H1 (cell line): ENCODE results near the gene ECI1. TPM values are rescaled to one million over a fixed set of nuclear protein-coding genes. Genes with fewer than 3 reads are reported as not detected.

Experiments used
- CTCF ChIA-PET: fragments of 300-600 bp; sonication (Branson Sonifier 250); formaldehyde crosslinking; loops from one replicate; lab custom pipeline; 2021; ENCODE audit not compliant: partially characterized antibody; lab: Charles Lee
- POLR2A ChIA-PET: fragments of 300-600 bp; sonication (Branson Sonifier 250); formaldehyde crosslinking; loops from one replicate; lab custom pipeline; 2021; ENCODE audit warnings: inconsistent platforms; ENCODE audit not compliant: partially characterized antibody; lab: Charles Lee
- DNase-seq, 2 experiments: peaks; one replicate each; pipeline versions ENCODE4 v3.0.0 to v3.0.0-alpha.2; 2010 to 2022; ENCODE audit warnings: low spot score in 2 of 2, low read depth in 1 of 2, mixed read lengths in 1 of 2
- FAIRE-seq: peaks from 2 replicates; lab custom pipeline; 2011; peaks lifted over from hg19 to GRCh38; lab: Jason Lieb, UNC
- H2AFZ ChIP-seq: 2 replicates; pipeline ENCODE4 v1.8.1; 2012; ENCODE audit warnings: low read length, inconsistent platforms
- H2AK5ac ChIP-seq: 2 replicates; pipeline ENCODE4 v1.6.1; 2013; ENCODE audit warnings: low read depth, low read length
- H2BK120ac ChIP-seq: replicated peaks from 2 replicates; pipeline ENCODE3; 2013; ENCODE audit warnings: low read depth, low read length, inconsistent platforms
- H2BK12ac ChIP-seq: 2 replicates; pipeline ENCODE4 v1.6.1; 2013; ENCODE audit warnings: low read depth, low read length
- H2BK15ac ChIP-seq: 2 replicates; pipeline ENCODE4 v1.6.1; 2013; ENCODE audit warnings: low read length
- H2BK20ac ChIP-seq: 2 replicates; pipeline ENCODE4 v1.6.1; 2013; ENCODE audit warnings: low read length
- H2BK5ac ChIP-seq: 2 replicates; pipeline ENCODE4 v1.6.1; 2013; ENCODE audit warnings: low read depth, low read length
- H3K14ac ChIP-seq: 2 replicates; pipeline ENCODE4 v1.6.1; 2013; ENCODE audit warnings: inconsistent platforms; ENCODE audit not compliant: insufficient read length
- H3K18ac ChIP-seq: 2 replicates; pipeline ENCODE4 v1.6.1; 2013; ENCODE audit warnings: low read length; ENCODE audit errors: extremely low read depth
- H3K23ac ChIP-seq: 2 replicates; pipeline ENCODE4 v1.6.1; 2013; ENCODE audit warnings: inconsistent platforms; ENCODE audit not compliant: insufficient read length
- H3K23me2 ChIP-seq: 2 replicates; pipeline ENCODE4 v1.6.1; 2013; ENCODE audit warnings: low read depth, low read length
- H3K27ac ChIP-seq: 2 replicates; pipeline ENCODE4 v1.6.1; 2011; ENCODE audit warnings: low read depth, low read length, inconsistent platforms
- H3K27me3 ChIP-seq, 4 experiments: replicated peaks in 1 of 4; 1 replicate in 1 of 4; 2 replicates in 3 of 4; pipeline versions ENCODE4 v1.6.1 to v1.8.1; 2011 to 2013; ENCODE audit warnings: low read length in 3 of 4, mild to moderate bottlenecking in 3 of 4, inconsistent platforms in 2 of 4, mixed read lengths in 2 of 4, moderate library complexity in 1 of 4; ENCODE audit not compliant: control insufficient read depth in 3 of 4, insufficient read depth in 3 of 4; ENCODE audit errors: extremely low read depth in 1 of 4
- H3K36me3 ChIP-seq, 4 experiments: 2 replicates each; pipeline versions ENCODE4 v1.6.1 to v1.8.1; 2011 to 2013; ENCODE audit warnings: mild to moderate bottlenecking in 4 of 4, low read length in 3 of 4, moderate library complexity in 2 of 4, control low read depth in 1 of 4, inconsistent platforms in 1 of 4; ENCODE audit not compliant: insufficient read depth in 4 of 4, control insufficient read depth in 2 of 4
- H3K4ac ChIP-seq: replicated peaks from 2 replicates; pipeline ENCODE3; 2013; ENCODE audit warnings: low read length, low read depth, mixed read lengths, inconsistent platforms; ENCODE audit not compliant: insufficient read length
- H3K4me1 ChIP-seq, 4 experiments: replicated peaks in 1 of 4; 1 replicate in 1 of 4; 2 replicates in 3 of 4; pipeline versions ENCODE4 v1.6.1 to v1.8.1; 2011 to 2013; ENCODE audit warnings: low read length in 3 of 4, inconsistent platforms in 2 of 4, mixed read lengths in 1 of 4; ENCODE audit not compliant: insufficient read depth in 4 of 4, control insufficient read depth in 3 of 4
- H3K4me2 ChIP-seq, 2 experiments: 2 replicates each; pipeline versions ENCODE4 v1.6.1 to v1.8.1; 2011 to 2013; ENCODE audit warnings: low read depth in 2 of 2, low read length in 2 of 2, control low read depth in 1 of 2, inconsistent platforms in 1 of 2, mild to moderate bottlenecking in 1 of 2; ENCODE audit not compliant: insufficient read depth in 1 of 2
- H3K4me3 ChIP-seq, 4 experiments: fragments of 200-600, 300-600 bp in 1 of 4; sonication (generic), shearing (Covaris generic), sonication (Bioruptor Twin) in 1 of 4; 2 replicates each; pipeline versions ENCODE4 v1.5.1 to v1.8.1; 2011 to 2016; ENCODE audit warnings: low read length in 4 of 4, low read depth in 3 of 4, control low read depth in 2 of 4, inconsistent platforms in 2 of 4, mild to moderate bottlenecking in 2 of 4, mixed read lengths in 1 of 4, moderate library complexity in 1 of 4; ENCODE audit not compliant: insufficient read depth in 2 of 4; ENCODE audit errors: extremely low read depth in 1 of 4
- H3K56ac ChIP-seq: replicated peaks from 2 replicates; pipeline ENCODE3; 2013; ENCODE audit warnings: low read depth, mild to moderate bottlenecking, mixed read lengths, low read length, inconsistent platforms; ENCODE audit not compliant: insufficient read length
- H3K79me1 ChIP-seq: 2 replicates; pipeline ENCODE4 v1.6.1; 2013; ENCODE audit warnings: low read depth, low read length, control low read depth
- H3K79me2 ChIP-seq, 2 experiments: 2 replicates each; pipeline versions ENCODE4 v1.6.1 to v1.8.1; 2012 to 2013; ENCODE audit warnings: low read length in 2 of 2, mild to moderate bottlenecking in 2 of 2, inconsistent platforms in 1 of 2; ENCODE audit not compliant: insufficient read depth in 2 of 2, control insufficient read depth in 1 of 2
- H3K9ac ChIP-seq, 4 experiments: replicated peaks in 1 of 4; 1 replicate in 1 of 4; 2 replicates in 3 of 4; pipeline versions ENCODE4 v1.6.1 to v1.8.1; 2011 to 2013; ENCODE audit warnings: low read depth in 3 of 4, low read length in 3 of 4, control low read depth in 2 of 4, mild to moderate bottlenecking in 2 of 4, moderate library complexity in 2 of 4, inconsistent platforms in 1 of 4; ENCODE audit errors: extremely low read depth in 1 of 4
- H3K9me3 ChIP-seq, 2 experiments: 2 replicates each; pipeline versions ENCODE4 v1.6.1 to v1.8.1; 2012 to 2013; ENCODE audit warnings: mild to moderate bottlenecking in 2 of 2, moderate library complexity in 2 of 2, control low read depth in 1 of 2, inconsistent platforms in 1 of 2, low read depth in 1 of 2, low read length in 1 of 2, mixed read lengths in 1 of 2; ENCODE audit not compliant: insufficient read depth in 2 of 2
- H4K20me1 ChIP-seq, 2 experiments: replicated peaks in 1 of 2; 2 replicates each; pipeline versions ENCODE3 to v1.8.1; 2011 to 2013; ENCODE audit warnings: inconsistent platforms in 2 of 2, low read length in 2 of 2, mild to moderate bottlenecking in 1 of 2; ENCODE audit not compliant: insufficient read depth in 2 of 2, control insufficient read depth in 1 of 2
- H4K5ac ChIP-seq: 2 replicates; pipeline ENCODE4 v1.6.1; 2013; ENCODE audit warnings: low read length, low read depth, mixed read lengths, inconsistent platforms; ENCODE audit not compliant: insufficient read length
- H4K8ac ChIP-seq: 2 replicates; pipeline ENCODE4 v1.8.0; 2013; ENCODE audit warnings: mild to moderate bottlenecking, moderate library complexity, low read length, inconsistent platforms; ENCODE audit not compliant: insufficient read depth; ENCODE audit errors: extremely low read depth
- H4K91ac ChIP-seq: replicated peaks from 2 replicates; pipeline ENCODE3; 2013; ENCODE audit warnings: low read length, mixed read lengths, inconsistent platforms; ENCODE audit not compliant: insufficient read length
- CBX5 ChIP-seq: fragments of 300-800, 300-1000 bp; sonication (generic); IDR thresholded peaks from 2 replicates; pipeline ENCODE4 v1.7.1; 2016; ENCODE audit warnings: antibody characterized with exemption, low read length, low read depth
- CBX8 ChIP-seq: fragments of 300-800, 300-1000 bp; sonication (generic); IDR thresholded peaks from 2 replicates; pipeline ENCODE4 v1.7.1; 2016; ENCODE audit warnings: low read depth, low read length, borderline replicate concordance
- NRF1 ChIP-seq: IDR thresholded peaks from 2 replicates; pipeline ENCODE4 v1.6.1; 2011; ENCODE audit warnings: mild to moderate bottlenecking, low read depth, low read length, improper control_type of control experiment
- RBBP5 ChIP-seq: IDR thresholded peaks from 2 replicates; pipeline ENCODE4 v1.7.1; 2012; ENCODE audit warnings: low read depth, mild to moderate bottlenecking, inconsistent platforms, low read length, moderate library complexity, borderline replicate concordance
- SIN3A ChIP-seq, 2 experiments: IDR thresholded peaks in 1 of 2; conservative IDR thresholded peaks in 1 of 2; 2 replicates each; pipeline ENCODE4 v1.6.1; 2011 to 2012; ENCODE audit warnings: low read length in 2 of 2, improper control_type of control experiment in 1 of 2, low read depth in 1 of 2, mild to moderate bottlenecking in 1 of 2
- SUZ12 ChIP-seq: fragments of 200-600 bp; sonication (generic); IDR thresholded peaks from 2 replicates; pipeline ENCODE4 v1.6.1; 2012; ENCODE audit warnings: mild to moderate bottlenecking, inconsistent platforms, low read length, moderate library complexity, mixed read lengths
- TCF12 ChIP-seq: IDR thresholded peaks from 2 replicates; pipeline ENCODE4 v1.6.1; 2011; ENCODE audit warnings: low read depth, mild to moderate bottlenecking, low read length
- WGBS, 2 experiments: shearing (Covaris generic) in 1 of 2; methylation state at CpG; one replicate each; pipeline versions ENCODE4 v1.1.6 to v1.1.7; 2013 to 2015; ENCODE audit warnings: low lambda C conversion rate in 2 of 2, mixed read lengths in 2 of 2, inconsistent platforms in 1 of 2, low coverage in 1 of 2, missing lambda C conversion rate in 1 of 2; ENCODE audit not compliant: insufficient replicate concordance in 2 of 2, insufficient coverage in 1 of 2, insufficient read length in 1 of 2; ENCODE audit errors: extremely low coverage in 1 of 2, missing lambda C conversion rate in 1 of 2; 5-methylcytosine and 5-hydroxymethylcytosine counted together
- polyA plus RNA-seq, 7 experiments: library from polyadenylated mRNA; depleted of rRNA in 3 of 7; stranded (reverse) in 5 of 7; unstranded in 2 of 7; fragments of >200 nt in 5 of 7; fragments of 200-250 nt in 2 of 7; gene quantifications; 1 replicate in 5 of 7; 2 replicates in 1 of 7; 4 replicates in 1 of 7; pipeline versions ENCODE4 v1.2.1 to v1.2.3, GENCODE V29; 2011 to 2013; ENCODE audit warnings: missing spikeins in 2 of 7, mixed read lengths in 2 of 7
- total RNA-seq: library from RNA; stranded (reverse); fragmentation: NEBNext Ultra II Directional; extraction: Animal tissue kit (Norgen Biotek cat#: 25700); gene quantifications from 2 replicates; pipeline ENCODE4 v1.2.1, GENCODE V29; 2021

ECI1 gene
- total and polyA plus RNA-seq, 2 of the 8 experiments (the other 6 are each of a cell fraction or from before 2014, with no cell fraction given), result 79.5 to 151 TPM

- POLR2A ChIA-PET, result no interaction called here
- DNase-seq, result no peak
- no peak overlapping the region for H3K4me3 ChIP-seq
- no peak overlapping the region for H3K4ac ChIP-seq
- H4K91ac ChIP-seq, result no peak overlapping the region
- H3K4me1 ChIP-seq, result peaks cover 0 to 4% (median 1%) of the 10 kb centered on the region in 4 experiments; a peak in 3 of 7 replicates
- H2AK5ac ChIP-seq, result no peak overlapping the region; the same call in 1 of the 2 replicates
- no peak for FAIRE-seq
- H3K79me2 ChIP-seq, result no peaks in the 10 kb centered on the region
- H2BK20ac ChIP-seq, result no peak overlapping the region
- no peak overlapping the region for H3K4me2 ChIP-seq
- no peak overlapping the region for H2AFZ ChIP-seq
- no peak overlapping the region for H3K23ac ChIP-seq
- H3K14ac ChIP-seq, result no peak overlapping the region
- H3K36me3 ChIP-seq, result no peaks in the 10 kb centered on the region; a peak in 1 of 8 replicates
- no peak overlapping the region for H2BK12ac ChIP-seq
- H3K27me3 ChIP-seq, result no peaks in the 10 kb centered on the region
- no peak overlapping the region for H2BK120ac ChIP-seq
- no peak overlapping the region for H4K5ac ChIP-seq
- H4K20me1 ChIP-seq, result no peaks in the 10 kb centered on the region
- WGBS, 2 experiments, result 87% methylated on average over 10 of the region's 10 CpGs; no CpG with 5 or more reads in 1 of the 2 experiments
- no peak overlapping the region for H3K18ac ChIP-seq
- TF ChIP-seq SUZ12, result peak; percentile 24; the same call in 1 of the 2 replicates
- TF ChIP-seq CBX8, result no peak
- TF ChIP-seq TCF12, result no peak
- no peak for TF ChIP-seq RBBP5
- TF ChIP-seq CBX5, result no peak
- no peak for TF ChIP-seq SIN3A (conservative IDR thresholded peaks at IDR 0.05 in 1 of 2, IDR thresholded peaks at IDR 0.05 in 1 of 2; ENCODE audit: low read depth in 1 of 2, low read length in 2 of 2)
- TF ChIP-seq NRF1, result no peak
- TF ChIP-seq, all 59 proteins: peak for 1
- Histone ChIP-seq H3K9me3 (no peaks in the 10 kb centered on the region), H3K23me2 (no peaks in the 10 kb centered on the region), H2BK5ac (no peak overlapping the region), H3K9ac (no peak overlapping the region), H4K8ac (no peak overlapping the region), H3K79me1 (no peaks in the 10 kb centered on the region), H3K56ac (no peak overlapping the region), H2BK15ac (no peak overlapping the region), H3K27ac (no peak overlapping the region)
- CTCF ChIA-PET, result interaction anchor here (1.2 to 1.3 kb wide), 3 partner anchors 11 to 202 kb away, joined by 3 read pairs; no protein-coding TSS in a partner anchor
These were observed 48.5 kb upstream of the ECI1 start for GRCh38 chr16:2299915-2300192.
